ENCODE data around the gene AJAP1. TPM values are rescaled to one million over a fixed set of nuclear protein-coding genes. Genes with fewer than 3 reads are reported as not detected.

Gene AJAP1
- total and polyA plus RNA-seq, 2 of the 8 experiments (the other 6 are each of a cell fraction or from before 2014, with no cell fraction given) = 1.9 to 6.2 TPM

GRCh38 chr1:4662723-4663122 lies 8.3 kb downstream of the AJAP1 start (continued):
- no peak for TF ChIP-seq RBBP5 (IDR thresholded peaks at IDR 0.05; ENCODE audit: borderline replicate concordance, low read depth, low read length)

Data from H1 (cell line).